ENCODE results near the gene DGKZ.
A peak's percentile ranks its signal among the peaks of the same experiment; 100 is the strongest.

The DGKZ gene

GRCh38 chr11:46345881-46346484 lies 1.3 kb upstream of the DGKZ start:
- DNase-seq, result no peak

- no peak for DNase-seq
These were observed 511 bp downstream of the DGKZ start for GRCh38 chr11:46347637-46348311.

- DNase-seq, result peak; percentile 23
These were observed 1.5 kb downstream of the DGKZ start for GRCh38 chr11:46348566-46349401.

- DNase-seq, result no peak
These were observed 3.4 kb downstream of the DGKZ start for GRCh38 chr11:46350695-46351094.

GRCh38 chr11:46351148-46351547 lies 3.9 kb downstream of the DGKZ start:
- no peak for DNase-seq

GRCh38 chr11:46351606-46352005 lies 4.3 kb downstream of the DGKZ start:
- no peak for DNase-seq

GRCh38 chr11:46352063-46352841 lies 5.0 kb downstream of the DGKZ start:
- DNase-seq, result no peak

GRCh38 chr11:46353698-46354097 lies 6.4 kb downstream of the DGKZ start:
- DNase-seq, result no peak

- no peak for DNase-seq
These were observed 9.7 kb downstream of the DGKZ start for GRCh38 chr11:46356924-46357482.

GRCh38 chr11:46357483-46357936 lies 10.2 kb downstream of the DGKZ start:
- DNase-seq, result no peak

- DNase-seq, result no peak
These were observed 12.7 kb downstream of the DGKZ start for GRCh38 chr11:46359953-46360352.

- no peak for DNase-seq
These were observed 13.6 kb downstream of the DGKZ start for GRCh38 chr11:46360878-46361277.

- DNase-seq, result no peak
These were observed 14.3 kb downstream of the DGKZ start for GRCh38 chr11:46361283-46362155.

GRCh38 chr11:46362156-46363030 lies 15.1 kb downstream of the DGKZ start:
- no peak for DNase-seq

- DNase-seq, result no peak
These were observed 15.8 kb downstream of the DGKZ start for GRCh38 chr11:46363031-46363407.

- no peak for DNase-seq
These were observed 16.3 kb downstream of the DGKZ start for GRCh38 chr11:46363455-46364005.

- no peak for DNase-seq
These were observed 16.8 kb downstream of the DGKZ start for GRCh38 chr11:46364056-46364455.

GRCh38 chr11:46364791-46365190 lies 17.5 kb downstream of the DGKZ start:
- DNase-seq, result no peak

- no peak for DNase-seq
These were observed 19.0 kb downstream of the DGKZ start for GRCh38 chr11:46366260-46366659.

- DNase-seq, result no peak
These were observed 19.4 kb downstream of the DGKZ start for GRCh38 chr11:46366661-46367161.
